ENCODE measurements around the gene SUSD4. TPM values are rescaled to one million over a fixed set of nuclear protein-coding genes. Genes with fewer than 3 reads are reported as not detected.

The SUSD4 gene
- total and polyA plus RNA-seq, 9 of the 15 experiments (the other 6 are each of a cell fraction or from before 2014, with no cell fraction given): 0.06 to 1.7 (median 0.09) TPM; not detected in 4

DNA sequence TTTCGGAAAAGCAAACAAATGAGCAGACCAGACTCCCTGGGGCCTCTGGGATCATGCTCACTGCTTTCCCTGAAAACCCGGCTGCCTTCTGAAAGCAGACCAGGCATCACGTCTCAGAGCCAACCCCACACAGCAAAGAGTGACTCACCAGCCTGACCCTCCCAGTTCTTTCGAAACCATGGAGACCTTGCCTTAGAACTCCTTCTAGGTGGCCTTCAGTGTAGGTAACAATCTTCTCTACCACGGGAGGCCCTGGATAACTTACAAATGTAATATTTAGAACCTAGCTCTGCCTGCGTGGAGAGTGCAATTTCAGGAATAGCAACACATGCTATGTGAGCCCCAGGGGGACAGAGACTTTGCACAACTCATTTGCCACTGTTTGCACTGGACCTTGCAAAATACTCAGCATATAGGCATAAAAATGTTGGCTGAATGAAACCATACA lies 105.2 kb downstream of the SUSD4 start (continued):
- TF ChIP-seq FOXK1 (CRISPR knock-in tag; IDR thresholded peaks at IDR 0.05; ENCODE audit: borderline replicate concordance): no peak

DNA sequence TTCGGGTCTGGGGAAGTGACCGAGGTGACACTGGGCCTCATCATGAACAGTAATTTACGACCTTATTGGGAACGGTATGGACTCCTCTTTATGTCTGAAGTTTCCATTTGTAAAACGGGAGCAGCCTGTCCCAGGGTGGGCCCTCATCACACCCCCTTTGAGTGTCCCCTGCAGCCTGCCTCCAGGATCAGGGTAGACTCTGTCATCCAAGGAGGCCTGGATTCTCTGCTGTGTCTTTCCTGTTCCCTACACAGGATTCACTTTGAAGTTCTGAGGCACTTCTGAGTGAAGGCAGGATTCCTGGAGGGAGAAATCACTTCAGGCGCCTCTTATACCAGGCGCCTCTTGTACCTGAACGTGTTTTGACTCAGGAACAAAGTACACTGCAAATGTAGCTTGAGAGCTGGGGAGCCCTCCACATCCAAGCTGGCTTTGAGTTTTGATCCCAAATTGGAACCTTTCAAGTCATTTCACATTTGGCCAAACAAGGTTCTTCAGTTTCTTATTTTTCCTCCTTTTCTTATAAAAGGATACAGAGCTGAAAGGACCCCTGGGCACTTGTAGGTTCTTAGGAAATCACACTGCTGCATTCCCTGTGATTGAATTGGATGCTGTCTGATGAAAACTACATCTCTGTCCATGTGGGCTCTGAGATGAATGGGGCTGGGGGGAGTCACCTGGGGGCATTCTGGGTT lies 106.0 kb downstream of the SUSD4 start:
- no peaks in the 10 kb centered on the region for H3K79me2 ChIP-seq (ENCODE audit: control insufficient read depth, insufficient read depth, low read length)
- no peak overlapping the region for H3K4me3 ChIP-seq

More for the DNA sequence above, 106.0 kb downstream of the SUSD4 start:
- CTCF ChIA-PET (ENCODE audit: low intra/inter-chr PET ratio): no interaction called here
- no TSS peak for BruUV-seq (replicated peaks)
- POLR2A ChIA-PET: no interaction called here
- no peak overlapping the region for H3K27ac ChIP-seq (ENCODE audit: extremely low read depth, low read depth, low read length)
- no peak overlapping the region for H3K9ac ChIP-seq (ENCODE audit: insufficient read depth in 1 of 2, low read depth in 2 of 2, low read length in 2 of 2)
- H3K4me2 ChIP-seq (ENCODE audit: insufficient read depth, low read length): no peak overlapping the region
- TF ChIP-seq ZNF57 (CRISPR knock-in tag; IDR thresholded peaks at IDR 0.05) (no peak), ZNF280A (IDR thresholded peaks at IDR 0.05; ENCODE audit: low read depth, partially characterized antibody) (no peak), SOX6 (IDR thresholded peaks at IDR 0.05) (no peak), COPS2 (conservative IDR thresholded peaks at IDR 0.05) (no peak), PTBP1 (IDR thresholded peaks at IDR 0.05; ENCODE audit: low read depth, low read length) (no peak), PRPF4 (IDR thresholded peaks at IDR 0.05; ENCODE audit: insufficient read depth, low read depth, low read length, poor library complexity, severe bottlenecking) (no peak), OTX1 (CRISPR knock-in tag; IDR thresholded peaks at IDR 0.05) (no peak), MAZ (CRISPR knock-in tag; conservative IDR thresholded peaks at IDR 0.05 in 1 of 2, IDR thresholded peaks at IDR 0.05 in 1 of 2) (no peak), TFAM (CRISPR knock-in tag; conservative IDR thresholded peaks at IDR 0.05) (no peak), EP300 (IDR thresholded peaks at IDR 0.05; ENCODE audit: low read length) (no peak), ZBTB12 (CRISPR knock-in tag; IDR thresholded peaks at IDR 0.05) (no peak), ZNF830 (CRISPR knock-in tag; IDR thresholded peaks at IDR 0.05) (no peak), CEBPG (CRISPR knock-in tag; IDR thresholded peaks at IDR 0.05) (no peak), CEBPG (tag; conservative IDR thresholded peaks at IDR 0.05 in 1 of 2, IDR thresholded peaks at IDR 0.05 in 1 of 2) (no peak), ZBTB7A (IDR thresholded peaks at IDR 0.05; ENCODE audit: borderline replicate concordance, control insufficient read depth, low read depth, low read length) (no peak)
- TF ChIP-seq, protein P1, sequence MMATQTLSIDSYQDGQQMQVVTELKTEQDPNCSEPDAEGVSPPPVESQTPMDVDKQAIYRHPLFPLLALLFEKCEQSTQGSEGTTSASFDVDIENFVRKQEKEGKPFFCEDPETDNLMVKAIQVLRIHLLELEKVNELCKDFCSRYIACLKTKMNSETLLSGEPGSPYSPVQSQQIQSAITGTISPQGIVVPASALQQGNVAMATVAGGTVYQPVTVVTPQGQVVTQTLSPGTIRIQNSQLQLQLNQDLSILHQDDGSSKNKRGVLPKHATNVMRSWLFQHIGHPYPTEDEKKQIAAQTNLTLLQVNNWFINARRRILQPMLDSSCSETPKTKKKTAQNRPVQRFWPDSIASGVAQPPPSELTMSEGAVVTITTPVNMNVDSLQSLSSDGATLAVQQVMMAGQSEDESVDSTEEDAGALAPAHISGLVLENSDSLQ (IDR thresholded peaks at IDR 0.05): no peak
- H3K27me3 ChIP-seq (ENCODE audit: control insufficient read depth in 2 of 2, insufficient read depth in 2 of 2, low read length in 2 of 2): peaks cover 0 to 32% of the 10 kb centered on the region in 2 experiments; a peak in 3 of 5 replicates
- H3K9me3 ChIP-seq (replicated peaks; ENCODE audit: control insufficient read depth, insufficient read depth, low read depth, low read length): no peaks in the 10 kb centered on the region
- WGBS (ENCODE audit: insufficient coverage, low coverage, missing lambda C conversion rate): 29% methylated on average over 8 of the region's 8 CpGs
- no peak overlapping the region for H2AFZ ChIP-seq (ENCODE audit: low read depth, low read length)
- H3K4me1 ChIP-seq (replicated peaks in 1 of 2; ENCODE audit: control insufficient read depth in 2 of 2, insufficient read depth in 2 of 2, low read length in 2 of 2): no peaks in the 10 kb centered on the region; a peak in 2 of 5 replicates
- H4K20me1 ChIP-seq (replicated peaks; ENCODE audit: control insufficient read depth, insufficient read depth, low read length): no peaks in the 10 kb centered on the region
- ATAC-seq: no peak
- DNase-seq (ENCODE audit: extremely low read depth in 1 of 4, low spot score in 3 of 4): no peak
- intact Hi-C loops (cut with micrococcal nuclease) (no loop called here), in situ Hi-C loops (cut with MboI) (no loop called here)
- FAIRE-seq: no peak
- no peaks in the 10 kb centered on the region for H3K36me3 ChIP-seq (ENCODE audit: control insufficient read depth, insufficient read depth, low read length)
- H3K9me1 ChIP-seq (ENCODE audit: control insufficient read depth, insufficient read depth, low read length): no peaks in the 10 kb centered on the region

Measured in K562 (cell line).